Neural cell (in vitro differentiated cells): ENCODE data around the gene REV3L.

Experiments used
- EZH2 ChIP-seq: fragments of 200-600, 300-800 bp; shearing (Covaris generic), sonication (generic); IDR thresholded peaks from 2 replicates; pipeline ENCODE4 v1.6.1; 2014; ENCODE audit warnings: antibody characterized with exemption, low read length, borderline replicate concordance, mild to moderate bottlenecking; ENCODE audit not compliant: insufficient read depth, poor library complexity, severe bottlenecking
- POLR2AphosphoS5 ChIP-seq: IDR thresholded peaks from 2 replicates; pipeline ENCODE4 v1.6.1; 2012
- TF ChIP-seq, protein P1 (sequence below): fragments of 450-650 bp; IDR thresholded peaks from 2 replicates; pipeline ENCODE4 v1.5.1; 2014; ENCODE audit warnings: antibody characterized with exemption, mild to moderate bottlenecking, moderate library complexity; ENCODE audit not compliant: poor library complexity, severe bottlenecking

DNA sequence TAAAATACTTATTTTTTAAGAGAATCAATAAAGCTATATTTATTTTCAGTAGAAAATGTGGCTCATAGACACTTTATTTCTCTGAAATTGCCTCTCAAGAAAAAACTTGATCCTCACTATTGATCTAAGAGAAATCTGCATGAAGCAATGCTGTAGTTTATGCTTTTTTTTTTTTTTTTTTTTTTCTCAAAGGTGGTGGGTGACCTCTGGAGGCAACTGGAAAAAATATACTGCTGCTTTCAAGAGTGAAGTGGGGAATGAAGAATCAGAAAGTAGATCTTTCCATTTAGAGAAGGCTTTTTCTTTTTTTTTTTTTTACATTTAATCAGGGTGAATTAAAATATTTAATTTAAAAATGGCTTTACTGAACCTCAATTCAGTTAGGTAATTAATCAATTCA, 226.4 kb downstream of the REV3L start:
- TF ChIP-seq POLR2AphosphoS5 (no peak), EZH2 (no peak)
- TF ChIP-seq, protein P1, sequence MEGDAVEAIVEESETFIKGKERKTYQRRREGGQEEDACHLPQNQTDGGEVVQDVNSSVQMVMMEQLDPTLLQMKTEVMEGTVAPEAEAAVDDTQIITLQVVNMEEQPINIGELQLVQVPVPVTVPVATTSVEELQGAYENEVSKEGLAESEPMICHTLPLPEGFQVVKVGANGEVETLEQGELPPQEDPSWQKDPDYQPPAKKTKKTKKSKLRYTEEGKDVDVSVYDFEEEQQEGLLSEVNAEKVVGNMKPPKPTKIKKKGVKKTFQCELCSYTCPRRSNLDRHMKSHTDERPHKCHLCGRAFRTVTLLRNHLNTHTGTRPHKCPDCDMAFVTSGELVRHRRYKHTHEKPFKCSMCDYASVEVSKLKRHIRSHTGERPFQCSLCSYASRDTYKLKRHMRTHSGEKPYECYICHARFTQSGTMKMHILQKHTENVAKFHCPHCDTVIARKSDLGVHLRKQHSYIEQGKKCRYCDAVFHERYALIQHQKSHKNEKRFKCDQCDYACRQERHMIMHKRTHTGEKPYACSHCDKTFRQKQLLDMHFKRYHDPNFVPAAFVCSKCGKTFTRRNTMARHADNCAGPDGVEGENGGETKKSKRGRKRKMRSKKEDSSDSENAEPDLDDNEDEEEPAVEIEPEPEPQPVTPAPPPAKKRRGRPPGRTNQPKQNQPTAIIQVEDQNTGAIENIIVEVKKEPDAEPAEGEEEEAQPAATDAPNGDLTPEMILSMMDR = peak; percentile 35
